Measurements from ENCODE around the gene FARP2.
"Not testable (repeated sequence)": the region's sequence is repeated elsewhere in the genome, so short reads cannot be mapped to it uniquely, and the experiment has no call there.

- TF ChIP-seq CTCF (conservative IDR thresholded peaks at IDR 0.05 in 1 of 2, IDR thresholded peaks at IDR 0.05 in 1 of 2; ENCODE audit: extremely low read depth in 1 of 2, insufficient read depth in 1 of 2, low read depth in 1 of 2, low read length in 2 of 2); EZH2 (IDR thresholded peaks at IDR 0.05; ENCODE audit: borderline replicate concordance, low read length): not testable (repeated sequence)
Observed at GRCh38 chr2:241423489-241423888, 67.4 kb downstream of the FARP2 start.
